ACC112 (cell line): ENCODE data around the gene FTSJ1.
A peak's percentile ranks its signal among the peaks of the same experiment; 100 is the strongest.
"Not testable (repeated sequence)": the region's sequence is repeated elsewhere in the genome, so short reads cannot be mapped to it uniquely, and the experiment has no call there.

Experiments
- H2AFZ ChIP-seq: fragments of 200-600 bp; sonication (generic); one replicate; pipeline ENCODE4 v1.6.0; 2017; ENCODE audit warnings: antibody characterized with exemption, low read length; ENCODE audit not compliant: unreplicated experiment
- H3K27ac ChIP-seq: fragments of 200-600 bp; sonication (generic); 2 replicates; pipeline ENCODE4 v1.5.1; 2014; ENCODE audit warnings: low read depth, mild to moderate bottlenecking, antibody characterized with exemption, low read length, moderate library complexity
- H3K27me3 ChIP-seq: fragments of 200-600 bp; sonication (generic); 2 replicates; pipeline ENCODE4 v1.6.1; 2014; ENCODE audit warnings: mild to moderate bottlenecking, antibody characterized with exemption, low read length, moderate library complexity, mixed read lengths; ENCODE audit not compliant: insufficient read depth
- H3K36me3 ChIP-seq: fragments of 200-600 bp; sonication (generic); 2 replicates; pipeline ENCODE4 v1.6.1; 2016; ENCODE audit warnings: mild to moderate bottlenecking, antibody characterized with exemption, low read length, moderate library complexity, mixed read lengths; ENCODE audit not compliant: insufficient read depth
- H3K4me1 ChIP-seq: fragments of 200-600 bp; sonication (generic); one replicate; pipeline ENCODE4 v1.6.1; 2016; ENCODE audit warnings: low read length, mixed read lengths; ENCODE audit not compliant: insufficient read depth, unreplicated experiment, control insufficient read depth
- H3K4me3 ChIP-seq: fragments of 200-600 bp; sonication (generic); 2 replicates; pipeline ENCODE4 v1.5.1; 2014; ENCODE audit warnings: mild to moderate bottlenecking, low read depth, low read length
- H3K79me2 ChIP-seq: fragments of 200-600 bp; sonication (generic); one replicate; pipeline ENCODE4 v1.6.0; 2016; ENCODE audit warnings: low read length; ENCODE audit not compliant: control insufficient read depth, unreplicated experiment, insufficient read depth

FTSJ1 gene

GRCh38 chrX:48475774-48476577 is at the start of gene FTSJ1:
FTSJ1 (plus strand) TSS chrX:48476199; CDS start chrX:48478048, 1,849 bp downstream.
- Histone ChIP-seq H3K36me3 (no peaks in the 10 kb centered on the region), H3K79me2 (peaks cover 38% of the 10 kb centered on the region), H3K4me3 (peak within 1 kb of the TSS; percentile 94), H3K4me1 (peaks cover 3% of the 10 kb centered on the region), H3K27ac (peak within 1 kb of the TSS; percentile 68), H3K27me3 (no peaks in the 10 kb centered on the region), H2AFZ (peak within 1 kb of the TSS; percentile 62)

- H3K4me1 ChIP-seq, H3K27me3 ChIP-seq, H3K79me2 ChIP-seq, H3K4me3 ChIP-seq, H2AFZ ChIP-seq, H3K36me3 ChIP-seq, H3K27ac ChIP-seq: not testable (repeated sequence)
Measured at GRCh38 chrX:48427027-48427716, 48.8 kb upstream of the FTSJ1 start.

GRCh38 chrX:48429606-48430005 is 46.4 kb upstream of the FTSJ1 start:
- not testable (repeated sequence) for H3K36me3 ChIP-seq, H2AFZ ChIP-seq, H3K4me1 ChIP-seq, H3K4me3 ChIP-seq, H3K79me2 ChIP-seq, H3K27me3 ChIP-seq, H3K27ac ChIP-seq

GRCh38 chrX:48430166-48430565 is 45.8 kb upstream of the FTSJ1 start:
- H3K36me3 ChIP-seq, H3K27ac ChIP-seq: not testable (repeated sequence)

GRCh38 chrX:48433713-48434112 is 42.3 kb upstream of the FTSJ1 start:
- not testable (repeated sequence) for H3K27me3 ChIP-seq, H3K79me2 ChIP-seq, H3K27ac ChIP-seq, H3K36me3 ChIP-seq, H2AFZ ChIP-seq, H3K4me3 ChIP-seq, H3K4me1 ChIP-seq

More at GRCh38 chrX:48430166-48430565, 45.8 kb upstream of the FTSJ1 start:
- not testable (repeated sequence) for H2AFZ ChIP-seq, H3K4me1 ChIP-seq, H3K79me2 ChIP-seq, H3K4me3 ChIP-seq, H3K27me3 ChIP-seq

GRCh38 chrX:48447201-48447600 is 28.8 kb upstream of the FTSJ1 start:
- not testable (repeated sequence) for H3K4me3 ChIP-seq, H3K79me2 ChIP-seq, H3K27ac ChIP-seq, H3K4me1 ChIP-seq, H3K27me3 ChIP-seq, H2AFZ ChIP-seq, H3K36me3 ChIP-seq

GRCh38 chrX:48450076-48450475 is 25.9 kb upstream of the FTSJ1 start:
- Histone ChIP-seq H3K27me3 (no peaks in the 10 kb centered on the region), H3K4me1 (no peaks in the 10 kb centered on the region), H2AFZ (no peak overlapping the region), H3K4me3 (no peak overlapping the region), H3K36me3 (no peaks in the 10 kb centered on the region), H3K27ac (no peak overlapping the region), H3K79me2 (no peaks in the 10 kb centered on the region)

GRCh38 chrX:48451708-48452107 is 24.3 kb upstream of the FTSJ1 start:
- no peaks in the 10 kb centered on the region for H3K4me1 ChIP-seq
- no peak overlapping the region for H2AFZ ChIP-seq
- H3K27me3 ChIP-seq = no peaks in the 10 kb centered on the region
- H3K4me3 ChIP-seq = no peak overlapping the region
- no peaks in the 10 kb centered on the region for H3K79me2 ChIP-seq
- H3K36me3 ChIP-seq = no peaks in the 10 kb centered on the region
- H3K27ac ChIP-seq = no peak overlapping the region

- H3K4me3 ChIP-seq = no peak overlapping the region
- no peaks in the 10 kb centered on the region for H3K36me3 ChIP-seq
- H3K27me3 ChIP-seq = no peaks in the 10 kb centered on the region
- no peaks in the 10 kb centered on the region for H3K79me2 ChIP-seq
- no peaks in the 10 kb centered on the region for H3K4me1 ChIP-seq
- H2AFZ ChIP-seq = no peak overlapping the region
- H3K27ac ChIP-seq = no peak overlapping the region
Measured at GRCh38 chrX:48456628-48457331, 19.2 kb upstream of the FTSJ1 start.

GRCh38 chrX:48458711-48459110 is 17.3 kb upstream of the FTSJ1 start:
- Histone ChIP-seq H3K27ac (no peak overlapping the region), H3K4me1 (no peaks in the 10 kb centered on the region), H3K27me3 (no peaks in the 10 kb centered on the region), H3K79me2 (no peaks in the 10 kb centered on the region), H2AFZ (no peak overlapping the region), H3K36me3 (no peaks in the 10 kb centered on the region), H3K4me3 (no peak overlapping the region)
